IMR-90 (cell line): ENCODE measurements around the gene ADPRHL1. TPM values are rescaled to one million over a fixed set of nuclear protein-coding genes. Genes with fewer than 3 reads are reported as not detected.
A peak's percentile ranks its signal among the peaks of the same experiment; 100 is the strongest.

Source experiments
- ATAC-seq: fragments of 200-7000 bp; cut with Tn5 transposase; 2 replicates; pipeline ENCODE4 v1.9.1; 2020; ENCODE audit warnings: low read depth, mild to moderate bottlenecking, moderate library complexity
- BruUV-seq: library from RNA; stranded (reverse); fragments of 400-500 nt; replicated peaks from 2 replicates; lab custom pipeline; 2021; lab: Mats Ljungman, UMichigan
- CTCF ChIA-PET: fragments of 300-600 bp; formaldehyde crosslinking; extraction: SDS; loops from one replicate; lab custom pipeline; 2021; ENCODE audit warnings: antibody characterized with exemption; lab: Yijun Ruan, JAX
- POLR2A ChIA-PET: fragments of 300-600 bp; sonication (Branson Sonifier 250); formaldehyde crosslinking; loops from one replicate; lab custom pipeline; 2022; ENCODE audit warnings: antibody characterized with exemption; ENCODE audit not compliant: unreplicated experiment; lab: Charles Lee
- DNase-seq: peaks from one replicate; pipeline ENCODE4 v3.0.0; 2013
- H2AFZ ChIP-seq: replicated peaks from 2 replicates; pipeline ENCODE3; 2013; ENCODE audit warnings: low read length, mild to moderate bottlenecking; ENCODE audit not compliant: poor library complexity
- H2AK5ac ChIP-seq: 2 replicates; pipeline ENCODE4 v1.6.1; 2013; ENCODE audit warnings: low read depth, low read length, inconsistent platforms
- H2AK9ac ChIP-seq: replicated peaks from 2 replicates; pipeline ENCODE3; 2013; ENCODE audit warnings: mild to moderate bottlenecking, low read depth, low read length, moderate library complexity; ENCODE audit not compliant: poor library complexity
- H2BK120ac ChIP-seq: 2 replicates; pipeline ENCODE4 v1.6.1; 2013; ENCODE audit warnings: low read depth, low read length, inconsistent platforms
- H2BK15ac ChIP-seq: 3 replicates; pipeline ENCODE4 v1.6.1; 2013; ENCODE audit warnings: low read depth, low read length, inconsistent platforms
- H2BK20ac ChIP-seq: 2 replicates; pipeline ENCODE4 v1.6.1; 2013; ENCODE audit warnings: low read depth, mild to moderate bottlenecking, inconsistent platforms, low read length, moderate library complexity
- H2BK5ac ChIP-seq: 2 replicates; pipeline ENCODE4 v1.6.1; 2013; ENCODE audit warnings: mild to moderate bottlenecking, low read depth, low read length, inconsistent platforms; ENCODE audit not compliant: poor library complexity, severe bottlenecking
- H3K14ac ChIP-seq: replicated peaks from 2 replicates; pipeline ENCODE4 v1.6.1; 2013; ENCODE audit warnings: low read depth, low read length, inconsistent platforms
- H3K18ac ChIP-seq: 2 replicates; pipeline ENCODE4 v1.6.1; 2013; ENCODE audit warnings: low read depth, low read length, control low read depth
- H3K23ac ChIP-seq: 2 replicates; pipeline ENCODE4 v1.6.1; 2013; ENCODE audit warnings: low read depth, low read length, inconsistent platforms
- H3K27ac ChIP-seq: 2 replicates; pipeline ENCODE4 v1.5.1; 2013; ENCODE audit warnings: mild to moderate bottlenecking, control low read depth, low read length; ENCODE audit not compliant: insufficient read depth
- H3K27me3 ChIP-seq: 2 replicates; pipeline ENCODE4 v1.6.1; 2013; ENCODE audit warnings: low read length; ENCODE audit not compliant: control insufficient read depth, insufficient read depth
- H3K36me3 ChIP-seq: 2 replicates; pipeline ENCODE4 v1.6.1; 2013; ENCODE audit warnings: low read length, mixed read lengths; ENCODE audit not compliant: control insufficient read depth, insufficient read depth
- H3K4ac ChIP-seq: 2 replicates; pipeline ENCODE4 v1.6.1; 2013; ENCODE audit warnings: low read depth, low read length, inconsistent platforms
- H3K4me1 ChIP-seq: 2 replicates; pipeline ENCODE4 v1.6.1; 2013; ENCODE audit warnings: low read length, mixed read lengths; ENCODE audit not compliant: control insufficient read depth, insufficient read depth
- H3K4me2 ChIP-seq: 2 replicates; pipeline ENCODE4 v1.6.1; 2013; ENCODE audit warnings: low read depth, mild to moderate bottlenecking, control low read depth, low read length, moderate library complexity
- H3K4me3 ChIP-seq: 2 replicates; pipeline ENCODE4 v1.5.1; 2013; ENCODE audit warnings: low read depth, mild to moderate bottlenecking, control low read depth, low read length, moderate library complexity; ENCODE audit not compliant: insufficient read depth
- H3K56ac ChIP-seq: 2 replicates; pipeline ENCODE4 v1.6.1; 2013; ENCODE audit warnings: low read length, inconsistent platforms; ENCODE audit not compliant: insufficient read depth; ENCODE audit errors: extremely low read depth
- H3K79me1 ChIP-seq, 2 experiments: 2 replicates each; pipeline ENCODE4 v1.6.1; 2013; ENCODE audit warnings: low read length in 2 of 2, inconsistent platforms in 1 of 2, low read depth in 1 of 2
- H3K9ac ChIP-seq: 2 replicates; pipeline ENCODE4 v1.6.1; 2013; ENCODE audit warnings: low read depth, low read length, control low read depth
- H3K9me1 ChIP-seq: 2 replicates; pipeline ENCODE4 v1.6.1; 2013; ENCODE audit warnings: low read length, inconsistent platforms; ENCODE audit not compliant: insufficient read depth
- H3K9me3 ChIP-seq: 2 replicates; pipeline ENCODE4 v1.6.1; 2013; ENCODE audit warnings: low read length; ENCODE audit not compliant: control insufficient read depth, insufficient read depth
- H4K20me1 ChIP-seq: 2 replicates; pipeline ENCODE4 v1.6.1; 2013; ENCODE audit warnings: low read length, inconsistent platforms; ENCODE audit not compliant: insufficient read depth
- H4K5ac ChIP-seq: 2 replicates; pipeline ENCODE4 v1.6.1; 2013; ENCODE audit warnings: mild to moderate bottlenecking, low read depth, low read length, control low read depth
- H4K8ac ChIP-seq, 2 experiments: 2 replicates each; pipeline ENCODE4 v1.6.1; 2013; ENCODE audit warnings: low read depth in 2 of 2, low read length in 2 of 2, control low read depth in 1 of 2, inconsistent platforms in 1 of 2
- H4K91ac ChIP-seq: 2 replicates; pipeline ENCODE4 v1.6.1; 2013; ENCODE audit warnings: low read depth, low read length, inconsistent platforms; ENCODE audit not compliant: insufficient read depth
- BHLHE40 ChIP-seq: fragments of 150-350 bp; IDR thresholded peaks from 2 replicates; pipeline ENCODE4 v1.6.1; 2016; ENCODE audit warnings: mild to moderate bottlenecking, low read depth, low read length
- CEBPB ChIP-seq: IDR thresholded peaks from 2 replicates; pipeline ENCODE4 v1.6.1; 2012; ENCODE audit warnings: low read depth, low read length, improper control_type of control experiment
- WGBS, 2 experiments: methylation state at CpG; one replicate each; pipeline versions ENCODE4 v1.1.5 to v1.1.7; 2013; ENCODE audit warnings: missing lambda C conversion rate in 2 of 2; ENCODE audit not compliant: insufficient read length in 1 of 2; ENCODE audit errors: extremely low coverage in 2 of 2; 5-methylcytosine and 5-hydroxymethylcytosine counted together
- dilution Hi-C: fragments of 300-500 bp; cut with HindIII; formaldehyde crosslinking; loops from one replicate; pipeline ENCODE4 v1.14.3; 2018; ENCODE audit warnings: low sequenced_read_pairs; ENCODE audit not compliant: unreplicated experiment
- in situ Hi-C: fragments of 300-500 bp; cut with MboI; formaldehyde crosslinking; loops from 3 replicates; pipeline ENCODE4 v1.14.3; 2019; ENCODE audit warnings: low sequenced_read_pairs, inconsistent platforms, mixed read lengths
- intact Hi-C: fragments of 100-400 bp; cut with micrococcal nuclease; formaldehyde crosslinking; loops from 2 replicates; pipeline ENCODE4 v1.10.0; 2022
- polyA plus RNA-seq, 3 experiments: library from polyadenylated mRNA; depleted of rRNA; stranded (reverse); fragments of >200 nt; gene quantifications; 2 replicates each; pipeline ENCODE4 v1.2.3, GENCODE V29; 2012; ENCODE audit warnings: low replicate concordance in 1 of 3
- total RNA-seq: library from RNA; depleted of rRNA; stranded (reverse); fragments of >200 nt; gene quantifications from 2 replicates; pipeline ENCODE4 v1.2.3, GENCODE V29; 2012
- TF ChIP-seq, protein P1 (sequence below): fragments of 150-350 bp; IDR thresholded peaks from 2 replicates; pipeline ENCODE4 v1.6.1; 2017; ENCODE audit warnings: mild to moderate bottlenecking, antibody characterized with exemption, low read length, low read depth

ADPRHL1 gene
- total and polyA plus RNA-seq, 2 of the 4 experiments (the other 2 are of a cell fraction): 0.36 to 0.67 TPM

DNA sequence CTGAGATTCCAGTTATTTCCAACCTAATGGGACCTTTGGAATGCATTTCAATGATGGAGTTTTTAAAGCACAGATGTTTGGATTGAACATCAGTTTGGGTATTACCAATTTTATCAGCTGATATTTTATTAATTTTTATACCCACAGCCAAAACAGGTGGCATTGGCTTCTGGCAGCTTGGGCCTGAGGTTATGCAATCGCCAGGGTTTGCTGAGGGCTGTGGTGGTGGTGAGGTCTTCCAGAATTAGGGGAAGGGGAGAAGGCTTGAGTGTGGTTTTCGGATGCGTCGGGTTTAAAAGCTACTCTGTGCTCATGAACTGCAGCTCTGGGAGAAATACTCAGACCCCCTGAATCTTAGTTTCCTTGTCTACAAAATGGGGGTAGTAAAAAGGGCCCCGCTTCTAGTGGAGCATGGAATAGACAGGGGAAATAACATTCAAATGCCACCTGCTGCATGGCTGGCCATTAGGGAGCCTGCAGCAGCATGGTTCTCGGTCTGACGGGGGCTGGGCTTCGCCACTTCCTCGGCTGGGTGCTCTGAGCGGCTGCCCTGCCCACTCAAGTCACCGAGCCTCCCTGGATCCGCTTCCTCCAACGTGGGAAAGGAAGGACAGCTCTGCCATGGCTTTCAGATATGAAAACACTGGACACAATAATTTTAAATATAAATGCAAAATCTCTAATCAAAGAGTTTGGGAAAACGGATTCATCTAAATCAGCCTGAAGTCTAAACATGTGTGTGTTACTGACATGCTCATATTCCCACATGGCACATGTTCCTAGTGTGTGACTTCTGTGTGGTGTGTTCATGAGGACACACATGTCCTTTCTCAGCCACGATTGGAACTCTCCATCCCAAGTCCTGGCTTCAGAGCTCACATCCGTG lies 35.2 kb downstream of the ADPRHL1 start:
- Histone ChIP-seq H3K4me2 (no peak overlapping the region), H3K23ac (no peak overlapping the region), H3K79me1 (no peaks in the 10 kb centered on the region), H3K14ac (no peak overlapping the region), H3K56ac (no peak overlapping the region), H3K4ac (no peak overlapping the region), H3K9me1 (no peaks in the 10 kb centered on the region), H3K27ac (no peak overlapping the region), H3K9me3 (no peaks in the 10 kb centered on the region), H2BK15ac (no peak overlapping the region), H3K9ac (no peak overlapping the region), H2AK5ac (peak overlapping the region; percentile 72; the same call in 1 of the 2 replicates), H4K8ac (no peak overlapping the region), H2BK20ac (no peak overlapping the region), H3K27me3 (peaks cover 3% of the 10 kb centered on the region; the same call in 1 of the 2 replicates), H2AK9ac (no peak overlapping the region), H4K91ac (no peak overlapping the region; the same call in 1 of the 2 replicates), H2BK120ac (no peak overlapping the region), H4K20me1 (no peaks in the 10 kb centered on the region), H3K4me1 (peaks cover 11% of the 10 kb centered on the region), H4K5ac (no peak overlapping the region), H3K4me3 (no peak overlapping the region), H2BK5ac (no peak overlapping the region), H2AFZ (no peak overlapping the region), H3K36me3 (no peaks in the 10 kb centered on the region), H3K18ac (no peak overlapping the region)
- dilution Hi-C loops (no loop called here), in situ Hi-C loops (no loop called here), intact Hi-C loops (no loop called here)
- 67% methylated on average over 7 of the region's 16 CpGs; no CpG with 5 or more reads in 1 of the 2 experiments for WGBS, 2 experiments
- CTCF ChIA-PET: no interaction called here
- no peak for DNase-seq
- TF ChIP-seq, protein P1, sequence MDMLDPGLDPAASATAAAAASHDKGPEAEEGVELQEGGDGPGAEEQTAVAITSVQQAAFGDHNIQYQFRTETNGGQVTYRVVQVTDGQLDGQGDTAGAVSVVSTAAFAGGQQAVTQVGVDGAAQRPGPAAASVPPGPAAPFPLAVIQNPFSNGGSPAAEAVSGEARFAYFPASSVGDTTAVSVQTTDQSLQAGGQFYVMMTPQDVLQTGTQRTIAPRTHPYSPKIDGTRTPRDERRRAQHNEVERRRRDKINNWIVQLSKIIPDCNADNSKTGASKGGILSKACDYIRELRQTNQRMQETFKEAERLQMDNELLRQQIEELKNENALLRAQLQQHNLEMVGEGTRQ: no peak
- TF ChIP-seq CEBPB: peak; percentile 41; the same call in 1 of the 2 replicates
- TF ChIP-seq BHLHE40: no peak
- POLR2A ChIA-PET: no interaction called here
- BruUV-seq: no TSS peak
- ATAC-seq: no peak
